NCI-H146 (cell line): ENCODE data around the gene ARHGAP6.
"Not testable (repeated sequence)": the region's sequence is repeated elsewhere in the genome, so short reads cannot be mapped to it uniquely, and the experiment has no call there.

Experiments
- DNase-seq: peaks from one replicate; lab custom pipeline; 2025; lab: John Stamatoyannopoulos, UW

ARHGAP6 gene

DNA sequence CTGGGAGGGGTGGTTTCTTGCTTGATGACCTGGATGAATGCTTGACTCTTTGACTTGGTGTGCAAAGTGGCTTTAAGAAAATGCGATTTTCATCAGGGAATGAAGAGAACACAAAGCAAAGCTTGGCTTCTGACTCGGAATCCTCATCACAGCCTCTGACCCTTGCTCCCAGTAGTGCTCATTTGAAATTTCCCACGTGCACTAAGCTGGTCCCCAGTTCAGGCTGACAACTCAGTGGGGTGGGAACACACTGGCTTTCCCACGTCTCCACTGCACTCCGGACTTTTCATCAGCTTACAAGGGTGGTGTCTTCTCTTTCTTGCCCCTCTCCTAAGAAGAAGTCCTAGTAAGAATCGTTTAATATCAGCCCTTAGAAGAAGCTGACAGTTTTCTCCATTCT is 501.3 kb downstream of the ARHGAP6 start:
- DNase-seq = no peak

DNA sequence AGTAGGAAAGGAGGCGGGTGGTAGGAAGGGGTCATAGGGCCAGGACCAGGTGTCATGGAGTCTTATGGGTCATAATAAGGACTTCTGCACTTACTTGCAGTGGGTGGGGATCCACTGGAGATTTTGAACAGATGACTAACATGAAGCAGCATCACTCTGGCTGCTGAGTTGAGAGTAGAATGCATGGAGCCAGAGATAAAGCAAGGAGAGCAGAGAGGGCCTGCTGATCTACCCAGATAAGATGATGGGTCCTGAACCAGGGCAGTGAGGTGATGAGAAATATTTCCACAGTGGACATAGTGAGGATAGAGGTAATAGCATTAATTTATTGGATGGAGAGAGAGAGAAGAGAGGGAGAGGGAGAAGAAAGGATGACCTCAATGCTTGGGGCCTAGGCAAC is 506.6 kb downstream of the ARHGAP6 start:
- no peak for DNase-seq

DNA sequence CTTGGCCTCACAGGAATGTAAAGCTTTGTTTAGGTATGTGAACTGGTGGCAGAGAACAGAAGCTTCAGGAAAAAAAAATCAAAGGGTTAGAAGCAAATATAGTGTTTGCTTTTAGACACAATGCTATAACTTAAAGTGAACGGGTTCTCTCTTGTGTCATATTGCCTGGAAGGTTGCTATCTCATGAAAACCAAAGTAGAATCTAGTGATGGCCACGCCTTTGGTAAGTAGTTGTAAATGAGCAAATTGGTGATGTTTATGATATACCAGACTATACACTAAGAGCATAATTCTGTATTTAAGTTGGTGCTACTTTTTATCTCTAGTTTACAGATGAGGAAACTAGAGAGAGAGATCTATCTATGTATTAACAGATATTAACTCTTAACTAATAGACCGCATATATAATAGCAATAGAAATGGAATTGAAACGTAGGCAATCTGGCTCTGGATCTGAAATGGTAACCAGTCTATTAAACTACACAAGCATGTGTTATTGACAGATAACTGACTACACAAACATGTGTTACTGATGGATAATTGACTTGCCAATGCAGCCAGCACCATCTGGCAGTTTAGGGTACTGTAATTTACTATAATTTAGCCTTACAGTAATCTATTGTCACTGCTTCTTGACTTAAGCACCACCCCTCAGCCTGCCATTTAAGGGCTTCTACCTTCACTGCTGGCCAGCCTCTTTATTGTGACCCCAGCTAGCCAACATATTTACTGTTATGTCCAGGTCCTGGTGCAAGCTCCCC is 513.7 kb downstream of the ARHGAP6 start:
- peak; percentile 67 for DNase-seq

GRCh38 chrX:11148401-11148800 is 517.3 kb downstream of the ARHGAP6 start:
- DNase-seq = no peak

GRCh38 chrX:11146411-11146810 is 519.3 kb downstream of the ARHGAP6 start:
- no peak for DNase-seq

DNA sequence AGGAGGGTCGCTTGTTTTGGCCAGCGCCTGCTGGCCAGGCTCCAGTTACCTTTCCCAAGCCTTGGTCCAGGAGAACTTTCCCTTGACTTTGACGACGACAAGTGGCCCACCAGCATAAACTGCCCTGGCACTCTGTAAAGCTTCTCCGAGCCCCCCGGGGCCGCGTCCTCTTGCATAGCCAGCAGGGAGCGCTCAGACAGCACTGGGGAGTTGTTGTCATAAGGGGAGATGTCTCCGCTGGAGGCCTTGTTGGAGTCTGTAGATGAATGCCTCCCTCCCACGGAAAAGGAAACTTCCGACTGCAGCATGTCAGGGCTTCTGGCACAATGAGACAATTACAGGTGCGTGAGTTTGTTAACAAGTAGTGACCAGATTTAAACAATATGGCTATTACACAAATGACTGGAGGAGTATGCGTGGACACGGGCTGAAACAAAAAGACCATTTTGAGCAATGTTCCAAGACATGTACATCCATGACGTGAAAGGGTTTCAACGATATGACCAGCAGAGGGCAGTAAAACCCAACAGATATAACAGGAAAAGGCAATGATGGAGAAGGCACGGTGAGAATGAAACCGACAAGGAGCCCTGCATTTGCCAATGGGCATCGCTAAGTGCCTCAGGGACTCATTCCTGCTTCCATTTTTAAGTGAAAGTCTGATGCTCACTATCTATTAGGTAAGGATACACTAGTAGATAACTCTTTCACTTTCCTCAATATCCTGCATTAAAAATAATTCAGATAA is 521.6 kb downstream of the ARHGAP6 start:
- DNase-seq = peak; percentile 80

- no peak for DNase-seq
Measured at GRCh38 chrX:11138498-11139390, 527.0 kb downstream of the ARHGAP6 start.

DNA sequence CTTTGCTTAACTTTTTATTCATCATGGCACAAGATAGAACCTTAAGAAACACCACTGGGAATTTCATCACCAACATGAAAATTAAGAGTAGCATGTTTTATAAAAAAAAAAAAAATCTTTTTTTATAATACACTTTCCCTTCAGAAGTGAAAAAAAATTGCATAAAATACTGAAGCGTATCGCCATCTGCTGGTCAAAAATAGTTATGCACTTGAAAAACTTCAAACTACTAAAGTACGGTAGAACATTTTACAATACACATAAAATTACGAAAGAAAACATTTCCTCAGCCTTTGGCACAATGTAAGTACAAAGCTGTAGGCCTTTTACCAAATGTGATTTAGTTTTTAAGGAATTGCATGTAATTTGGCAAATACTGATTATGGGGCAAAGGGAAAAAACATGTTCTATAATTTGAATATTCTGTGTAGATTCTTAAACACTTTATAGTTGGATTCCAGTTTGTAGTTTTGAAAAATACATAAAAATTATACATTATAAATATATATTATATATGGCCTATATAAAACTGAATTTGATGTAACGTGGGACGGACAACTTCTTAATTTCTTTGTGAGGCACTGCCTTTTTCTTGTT is 528.1 kb downstream of the ARHGAP6 start:
- peak; percentile 5 for DNase-seq

- DNase-seq = no peak
Measured at GRCh38 chrX:11135564-11136185, 530.0 kb downstream of the ARHGAP6 start.

GRCh38 chrX:11131146-11131545 is 534.6 kb downstream of the ARHGAP6 start:
- DNase-seq = no peak

DNA sequence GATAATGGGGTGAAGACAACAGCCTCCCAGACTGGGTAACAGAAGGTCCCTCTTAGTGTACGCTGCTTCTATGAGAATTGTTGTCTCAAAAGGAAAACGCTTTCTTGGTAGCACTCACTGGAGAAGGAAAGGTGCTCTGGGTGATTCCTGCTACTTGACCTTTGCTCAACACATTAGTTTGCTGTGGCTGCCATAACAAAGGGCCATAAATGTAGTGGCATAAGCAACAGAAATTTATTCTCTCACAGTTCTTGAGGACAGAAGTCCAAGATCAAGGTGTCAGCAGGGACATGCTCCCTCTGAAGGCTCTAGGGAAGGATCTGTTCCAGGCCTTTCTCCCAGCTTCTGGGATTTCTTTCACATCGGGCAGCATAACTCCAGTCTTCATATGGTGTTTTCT is 535.6 kb downstream of the ARHGAP6 start:
- no peak for DNase-seq

DNA sequence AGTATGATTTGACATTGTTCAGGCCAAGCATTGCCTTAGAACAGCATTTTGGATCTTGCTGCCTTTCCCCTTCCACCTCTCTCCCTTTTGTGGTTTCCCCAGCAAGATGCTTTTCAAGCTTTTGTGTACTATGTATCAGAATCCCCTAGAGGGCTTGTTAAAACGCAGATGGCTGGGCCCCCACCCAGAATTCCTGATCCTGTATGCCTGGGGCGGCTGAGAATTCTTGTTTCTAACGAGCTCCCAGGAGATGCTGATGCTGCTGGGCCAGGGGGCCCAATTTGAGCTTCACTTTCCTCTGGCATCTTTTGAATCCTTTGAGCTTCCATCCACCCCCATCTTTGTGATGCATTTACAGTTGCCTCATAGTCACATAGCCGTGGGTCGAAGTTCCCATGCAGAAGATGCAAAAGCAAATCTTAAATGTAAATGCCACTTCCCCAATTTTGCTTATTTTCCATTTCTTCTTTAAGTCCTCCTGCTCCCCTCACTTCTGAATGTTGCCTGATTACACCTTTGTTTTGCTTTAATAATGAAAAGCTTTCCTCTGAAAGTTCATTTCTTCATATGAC is 536.1 kb downstream of the ARHGAP6 start:
- DNase-seq = no peak

- DNase-seq = no peak
Measured at GRCh38 chrX:11125060-11125459, 540.7 kb downstream of the ARHGAP6 start.

GRCh38 chrX:11124112-11124511 is 541.6 kb downstream of the ARHGAP6 start:
- no peak for DNase-seq

GRCh38 chrX:11123087-11123486 is 542.6 kb downstream of the ARHGAP6 start:
- DNase-seq = not testable (repeated sequence)

DNA sequence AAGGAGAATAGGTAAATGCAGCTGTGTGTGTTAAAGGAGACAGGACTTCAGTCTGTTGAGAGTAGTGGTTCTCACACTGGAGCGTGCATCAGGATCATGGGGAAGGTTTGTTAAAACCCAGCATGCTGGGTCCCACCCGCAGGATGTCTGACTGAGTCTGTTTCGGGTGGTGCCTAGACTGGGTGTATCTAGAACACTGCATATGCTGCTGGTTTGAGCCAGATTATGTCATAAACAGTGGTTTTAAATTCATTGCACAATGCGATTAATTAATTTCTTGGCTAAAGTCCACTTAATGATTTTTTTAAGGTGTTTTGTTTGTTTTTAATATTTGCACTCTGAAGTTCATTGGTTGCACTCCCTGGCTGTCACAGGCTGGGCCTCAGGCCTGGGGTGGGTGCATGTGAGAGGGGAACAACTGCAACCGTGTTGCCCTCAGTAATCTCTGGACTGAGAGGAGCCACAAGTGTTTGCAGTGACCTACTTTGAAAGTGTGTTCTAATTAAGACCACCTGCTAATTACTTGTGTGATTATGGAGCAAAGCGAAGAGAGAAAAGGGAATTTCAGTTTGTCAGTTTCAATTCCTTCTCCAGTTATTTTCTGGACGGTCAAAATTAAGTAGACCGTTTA is 546.3 kb downstream of the ARHGAP6 start:
- DNase-seq = no peak

- no peak for DNase-seq
Measured at GRCh38 chrX:11117745-11118144, 548.0 kb downstream of the ARHGAP6 start.

GRCh38 chrX:11113731-11114130 is 552.0 kb downstream of the ARHGAP6 start:
- DNase-seq = no peak

GRCh38 chrX:11111947-11112346 is 553.8 kb downstream of the ARHGAP6 start:
- no peak for DNase-seq

- peak; percentile 88 for DNase-seq
Measured at GRCh38 chrX:11111037-11111851, 554.5 kb downstream of the ARHGAP6 start, which contains the start of gene HCCS. TSS of gene HCCS (plus strand) at chrX:11111332. CDS start at chrX:11112061, 729 bp downstream.
